Astrocyte (in vitro differentiated cells and primary cell): Measurements from ENCODE around the gene CCDC87. TPM values are rescaled to one million over a fixed set of nuclear protein-coding genes. Genes with fewer than 3 reads are reported as not detected.

Experiments used
- DNase-seq: peaks from one replicate; pipeline ENCODE4 v3.0.0-alpha.2; 2010; ENCODE audit warnings: low read depth
- FAIRE-seq: peaks from 2 replicates; lab custom pipeline; 2011; peaks lifted over from hg19 to GRCh38; lab: Jason Lieb, UNC
- H2AFZ ChIP-seq: 2 replicates; pipeline ENCODE4 v1.6.0; 2012; ENCODE audit warnings: low read depth, low read length, inconsistent platforms
- H3K27ac ChIP-seq: 2 replicates; pipeline ENCODE4 v1.5.1; 2011; ENCODE audit warnings: low read depth, low read length, inconsistent platforms
- H3K27me3 ChIP-seq: 2 replicates; pipeline ENCODE4 v1.6.0; 2011; ENCODE audit warnings: low read length, inconsistent platforms; ENCODE audit not compliant: insufficient read depth
- H3K36me3 ChIP-seq: 2 replicates; pipeline ENCODE4 v1.5.1; 2011; ENCODE audit warnings: low read length, inconsistent platforms; ENCODE audit not compliant: insufficient read depth
- H3K4me1 ChIP-seq: 2 replicates; pipeline ENCODE4 v1.5.1; 2011; ENCODE audit warnings: low read length, inconsistent platforms; ENCODE audit not compliant: insufficient read depth
- H3K4me2 ChIP-seq: 2 replicates; pipeline ENCODE4 v1.6.0; 2012; ENCODE audit warnings: low read length, inconsistent platforms
- H3K4me3 ChIP-seq: 2 replicates; pipeline ENCODE4 v1.5.1; 2011; ENCODE audit warnings: low read depth, mild to moderate bottlenecking, low read length, inconsistent platforms; ENCODE audit not compliant: insufficient read depth
- H3K79me2 ChIP-seq: 2 replicates; pipeline ENCODE4 v1.6.0; 2012; ENCODE audit warnings: mild to moderate bottlenecking, low read length, inconsistent platforms; ENCODE audit not compliant: insufficient read depth
- H3K9ac ChIP-seq: 2 replicates; pipeline ENCODE4 v1.6.0; 2012; ENCODE audit warnings: mild to moderate bottlenecking, low read length, inconsistent platforms
- H3K9me3 ChIP-seq: 2 replicates; pipeline ENCODE4 v1.5.1; 2012; ENCODE audit warnings: low read depth, mild to moderate bottlenecking, low read length, inconsistent platforms; ENCODE audit not compliant: insufficient read depth
- H4K20me1 ChIP-seq: 2 replicates; pipeline ENCODE4 v1.6.0; 2012; ENCODE audit warnings: low read length, inconsistent platforms; ENCODE audit not compliant: insufficient read depth
- H3K27ac Mint-ChIP-seq: one replicate; pipeline ENCODE4 v1.8.0; 2021; ENCODE audit warnings: mild to moderate bottlenecking, mixed read lengths; ENCODE audit not compliant: unreplicated experiment
- H3K27me3 Mint-ChIP-seq: one replicate; pipeline ENCODE4 v1.8.0; 2021; ENCODE audit warnings: low read depth, mixed read lengths; ENCODE audit not compliant: unreplicated experiment
- H3K36me3 Mint-ChIP-seq: one replicate; pipeline ENCODE4 v1.8.0; 2021; ENCODE audit warnings: low read depth, mixed read lengths; ENCODE audit not compliant: unreplicated experiment
- H3K4me1 Mint-ChIP-seq: one replicate; pipeline ENCODE4 v1.8.0; 2021; ENCODE audit warnings: low read depth, mixed read lengths; ENCODE audit not compliant: unreplicated experiment
- H3K4me3 Mint-ChIP-seq: one replicate; pipeline ENCODE4 v1.8.0; 2021; ENCODE audit warnings: mild to moderate bottlenecking, moderate library complexity, mixed read lengths; ENCODE audit not compliant: unreplicated experiment
- H3K9me3 Mint-ChIP-seq: one replicate; pipeline ENCODE4 v1.8.0; 2021; ENCODE audit warnings: mild to moderate bottlenecking, mixed read lengths; ENCODE audit not compliant: unreplicated experiment
- CTCF ChIP-seq: IDR thresholded peaks from 2 replicates; pipeline ENCODE4 v1.5.1; 2011; ENCODE audit warnings: low read depth, mild to moderate bottlenecking, inconsistent platforms, low read length, moderate library complexity; ENCODE audit not compliant: insufficient read depth
- EZH2 ChIP-seq: IDR thresholded peaks from 2 replicates; pipeline ENCODE4 v1.6.1; 2012; ENCODE audit warnings: mild to moderate bottlenecking, low read length, inconsistent platforms; ENCODE audit not compliant: insufficient read depth
- total RNA-seq: library from RNA; stranded (reverse); gene quantifications from 2 replicates; pipeline ENCODE4 v1.2.1, GENCODE V29; 2021

CCDC87 gene
- total RNA-seq, 1 donor from 2014 or later, result 0.34 TPM

- H3K9ac ChIP-seq, result peak overlapping the region; percentile 63
- Mint-ChIP-seq H3K4me1 (peaks cover 21% of the 10 kb centered on the region), H3K27ac (peak overlapping the region; percentile 80), H3K9me3 (no peaks in the 10 kb centered on the region), H3K36me3 (peaks cover 18% of the 10 kb centered on the region), H3K27me3 (no peaks in the 10 kb centered on the region), H3K4me3 (peak overlapping the region; percentile 99)
- peak overlapping the region; percentile 44 for H2AFZ ChIP-seq
- peaks cover 95% of the 10 kb centered on the region for H3K79me2 ChIP-seq
- H3K4me3 ChIP-seq, result peak overlapping the region; percentile 43
- TF ChIP-seq CTCF, result no peak
- H4K20me1 ChIP-seq, result peaks cover 79% of the 10 kb centered on the region
- no peaks in the 10 kb centered on the region for H3K27me3 ChIP-seq
- H3K27ac ChIP-seq, result peak overlapping the region; percentile 48
- peaks cover 37% of the 10 kb centered on the region for H3K4me1 ChIP-seq
- H3K4me2 ChIP-seq, result peak overlapping the region; percentile 84
- peaks cover 25% of the 10 kb centered on the region for H3K36me3 ChIP-seq
- FAIRE-seq (no peak), DNase-seq (no peak)
- H3K9me3 ChIP-seq, result no peaks in the 10 kb centered on the region
These were observed 44.8 kb upstream of the CCDC87 start for GRCh38 chr11:66637557-66638176.

- Histone ChIP-seq H3K27me3 (no peaks in the 10 kb centered on the region), H2AFZ (no peak overlapping the region), H3K9me3 (no peaks in the 10 kb centered on the region), H3K4me3 (no peak overlapping the region), H3K4me2 (no peak overlapping the region), H3K36me3 (peaks cover 25% of the 10 kb centered on the region), H3K9ac (no peak overlapping the region), H3K79me2 (peaks cover 95% of the 10 kb centered on the region), H3K27ac (no peak overlapping the region), H4K20me1 (peaks cover 79% of the 10 kb centered on the region), H3K4me1 (peaks cover 26% of the 10 kb centered on the region)
- FAIRE-seq, result no peak
- Mint-ChIP-seq H3K4me1 (peaks cover 10% of the 10 kb centered on the region), H3K27ac (peak overlapping the region; percentile 24), H3K27me3 (no peaks in the 10 kb centered on the region), H3K4me3 (no peak overlapping the region), H3K9me3 (no peaks in the 10 kb centered on the region), H3K36me3 (peaks cover 21% of the 10 kb centered on the region)
- DNase-seq, result no peak
- TF ChIP-seq CTCF, result no peak
- TF ChIP-seq EZH2, result no peak
These were observed 43.5 kb upstream of the CCDC87 start for GRCh38 chr11:66636411-66636810.

- H3K4me1 Mint-ChIP-seq, result peaks cover 2% of the 10 kb centered on the region
- no peak overlapping the region for H2AFZ ChIP-seq
- no peak overlapping the region for H3K4me2 ChIP-seq
- H3K9me3 ChIP-seq, result no peaks in the 10 kb centered on the region
- H3K4me3 Mint-ChIP-seq, result no peak overlapping the region
- H3K79me2 ChIP-seq, result peaks cover 99% of the 10 kb centered on the region
- no peak overlapping the region for H3K27ac Mint-ChIP-seq
- H3K27me3 ChIP-seq, result no peaks in the 10 kb centered on the region
- FAIRE-seq, result no peak
- H3K36me3 ChIP-seq, result peaks cover 25% of the 10 kb centered on the region
- peaks cover 80% of the 10 kb centered on the region for H4K20me1 ChIP-seq
- no peaks in the 10 kb centered on the region for H3K27me3 Mint-ChIP-seq
- H3K9me3 Mint-ChIP-seq, result no peaks in the 10 kb centered on the region
- H3K4me1 ChIP-seq, result peaks cover 7% of the 10 kb centered on the region
- H3K4me3 ChIP-seq, result no peak overlapping the region
- H3K27ac ChIP-seq, result no peak overlapping the region
- H3K36me3 Mint-ChIP-seq, result peaks cover 26% of the 10 kb centered on the region
- no peak for DNase-seq
- H3K9ac ChIP-seq, result no peak overlapping the region
- TF ChIP-seq EZH2, result no peak
- TF ChIP-seq CTCF, result no peak
These were observed 40.1 kb upstream of the CCDC87 start for GRCh38 chr11:66632952-66633351.
